LNCAP (cell line): ENCODE measurements around the gene FAHD2A.

Source experiments
- TF ChIP-seq, protein P1 (sequence below): fragments of 450-650 bp; IDR thresholded peaks from 2 replicates; pipeline ENCODE4 v1.5.1; 2017; ENCODE audit warnings: mild to moderate bottlenecking

Gene FAHD2A, protein sequence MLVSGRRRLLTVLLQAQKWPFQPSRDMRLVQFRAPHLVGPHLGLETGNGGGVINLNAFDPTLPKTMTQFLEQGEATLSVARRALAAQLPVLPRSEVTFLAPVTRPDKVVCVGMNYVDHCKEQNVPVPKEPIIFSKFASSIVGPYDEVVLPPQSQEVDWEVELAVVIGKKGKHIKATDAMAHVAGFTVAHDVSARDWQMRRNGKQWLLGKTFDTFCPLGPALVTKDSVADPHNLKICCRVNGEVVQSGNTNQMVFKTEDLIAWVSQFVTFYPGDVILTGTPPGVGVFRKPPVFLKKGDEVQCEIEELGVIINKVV

DNA sequence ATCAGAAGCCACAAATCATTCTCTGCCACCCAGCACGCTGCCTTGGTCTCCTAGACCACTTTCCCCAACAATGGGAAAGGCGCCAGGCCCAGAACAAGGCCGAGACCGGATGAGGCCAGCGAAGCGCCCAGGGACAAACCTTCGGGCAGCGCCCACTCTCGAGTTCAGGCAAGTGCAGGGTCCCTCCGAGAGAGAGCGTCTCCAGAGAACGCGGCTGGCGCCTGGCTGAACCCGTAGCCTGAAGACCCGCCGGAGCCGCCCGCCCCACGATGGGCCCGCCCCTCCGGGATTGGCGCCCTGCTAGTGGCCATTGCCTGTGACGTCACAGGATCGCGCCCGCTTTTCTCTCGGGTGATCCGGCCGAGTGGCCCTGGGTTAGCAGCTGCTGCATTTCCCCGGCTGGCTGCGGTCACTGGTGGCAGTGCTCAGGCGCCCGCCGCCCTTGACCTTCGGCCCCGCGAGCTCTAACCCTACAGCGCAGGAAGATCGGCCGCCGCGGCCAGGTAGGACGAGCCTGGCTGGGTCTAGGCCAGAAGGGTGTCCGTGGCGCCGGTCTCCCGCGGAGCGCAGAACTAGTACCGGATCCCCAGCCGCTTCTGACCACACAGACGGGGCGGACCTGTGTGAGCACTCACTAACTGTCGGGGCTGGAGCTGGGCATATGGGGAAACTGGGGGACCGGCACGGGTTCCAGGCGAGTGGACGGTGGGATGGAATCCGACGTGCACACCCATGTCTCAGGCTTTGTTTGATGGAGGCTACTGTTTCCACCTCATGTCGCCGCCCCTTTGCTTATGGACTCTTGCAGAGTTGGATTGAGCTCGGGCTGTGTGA lies at the start of gene FAHD2A:
FAHD2A (plus strand) TSS at position 339 of the 834 bp plus-strand sequence. CDS start 2,851 bp downstream, outside the sequence.
- TF ChIP-seq, protein P1, sequence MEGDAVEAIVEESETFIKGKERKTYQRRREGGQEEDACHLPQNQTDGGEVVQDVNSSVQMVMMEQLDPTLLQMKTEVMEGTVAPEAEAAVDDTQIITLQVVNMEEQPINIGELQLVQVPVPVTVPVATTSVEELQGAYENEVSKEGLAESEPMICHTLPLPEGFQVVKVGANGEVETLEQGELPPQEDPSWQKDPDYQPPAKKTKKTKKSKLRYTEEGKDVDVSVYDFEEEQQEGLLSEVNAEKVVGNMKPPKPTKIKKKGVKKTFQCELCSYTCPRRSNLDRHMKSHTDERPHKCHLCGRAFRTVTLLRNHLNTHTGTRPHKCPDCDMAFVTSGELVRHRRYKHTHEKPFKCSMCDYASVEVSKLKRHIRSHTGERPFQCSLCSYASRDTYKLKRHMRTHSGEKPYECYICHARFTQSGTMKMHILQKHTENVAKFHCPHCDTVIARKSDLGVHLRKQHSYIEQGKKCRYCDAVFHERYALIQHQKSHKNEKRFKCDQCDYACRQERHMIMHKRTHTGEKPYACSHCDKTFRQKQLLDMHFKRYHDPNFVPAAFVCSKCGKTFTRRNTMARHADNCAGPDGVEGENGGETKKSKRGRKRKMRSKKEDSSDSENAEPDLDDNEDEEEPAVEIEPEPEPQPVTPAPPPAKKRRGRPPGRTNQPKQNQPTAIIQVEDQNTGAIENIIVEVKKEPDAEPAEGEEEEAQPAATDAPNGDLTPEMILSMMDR: no peak

DNA sequence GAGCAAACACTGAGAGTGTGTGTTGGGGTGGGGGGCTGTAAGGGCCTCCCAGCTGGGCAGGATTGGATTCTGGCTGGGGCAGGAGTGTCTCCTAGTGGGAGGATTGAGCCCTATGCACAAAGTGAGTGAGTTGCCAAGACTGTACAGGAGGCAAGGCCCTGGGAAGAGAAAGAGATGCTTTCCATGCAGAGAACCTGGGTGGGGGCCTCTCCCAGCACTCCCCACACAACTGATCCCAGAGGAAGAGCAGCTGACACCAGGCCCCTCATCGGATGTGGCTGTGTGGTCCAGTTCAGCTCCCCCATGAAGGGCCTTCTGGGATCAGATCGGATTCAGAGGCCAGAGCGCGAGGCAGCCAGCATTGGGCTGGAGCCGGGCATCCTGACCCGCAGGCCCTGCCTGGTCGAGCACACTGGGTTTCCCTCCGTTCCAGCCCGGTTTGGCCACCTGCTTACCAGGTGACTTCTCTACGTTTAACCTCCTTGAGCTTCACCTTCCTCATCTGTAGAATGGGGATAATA lies 49.4 kb upstream of the FAHD2A start:
- TF ChIP-seq, protein P1: no peak

DNA sequence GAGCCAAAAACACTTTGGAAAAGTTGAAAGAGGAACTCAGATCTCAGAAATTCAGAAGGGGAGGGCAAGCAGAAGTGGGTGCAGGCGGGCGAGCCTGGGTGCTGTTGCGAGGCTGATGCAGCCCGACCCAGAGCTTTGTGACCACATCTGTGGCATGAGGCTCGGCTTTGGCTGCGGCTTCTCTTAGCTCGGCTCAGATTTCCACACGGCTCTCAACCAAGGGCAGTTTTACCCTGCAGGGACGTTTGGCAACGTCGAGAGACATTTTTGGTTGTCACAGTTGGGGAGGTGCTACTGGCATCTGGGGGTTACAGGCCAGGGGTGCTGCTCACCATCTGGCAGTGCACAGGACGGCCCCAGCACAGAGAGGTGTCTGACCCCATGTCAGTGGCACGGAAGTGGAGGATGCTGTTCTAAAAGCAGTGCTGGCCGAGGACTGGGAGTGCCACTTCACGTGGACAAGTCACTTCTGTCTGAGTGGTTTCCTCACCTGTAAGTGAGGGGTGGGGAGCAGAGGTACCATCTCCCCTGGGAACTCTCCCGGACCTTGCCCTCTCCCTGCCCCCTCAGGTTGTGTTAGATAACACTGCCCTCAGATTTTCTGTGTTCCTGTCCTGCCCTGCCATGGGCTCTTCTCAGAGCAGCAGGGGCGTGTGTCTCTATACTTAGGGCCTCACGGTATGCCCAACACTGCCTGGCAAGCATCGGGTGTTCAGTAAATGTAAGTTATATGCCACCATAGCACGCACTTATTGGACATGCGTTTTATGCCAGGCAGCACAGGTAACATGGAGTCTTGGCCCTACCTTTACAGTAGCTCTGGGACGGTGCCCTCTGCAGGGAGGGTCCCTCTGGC lies 48.7 kb upstream of the FAHD2A start:
- TF ChIP-seq, protein P1: no peak

DNA sequence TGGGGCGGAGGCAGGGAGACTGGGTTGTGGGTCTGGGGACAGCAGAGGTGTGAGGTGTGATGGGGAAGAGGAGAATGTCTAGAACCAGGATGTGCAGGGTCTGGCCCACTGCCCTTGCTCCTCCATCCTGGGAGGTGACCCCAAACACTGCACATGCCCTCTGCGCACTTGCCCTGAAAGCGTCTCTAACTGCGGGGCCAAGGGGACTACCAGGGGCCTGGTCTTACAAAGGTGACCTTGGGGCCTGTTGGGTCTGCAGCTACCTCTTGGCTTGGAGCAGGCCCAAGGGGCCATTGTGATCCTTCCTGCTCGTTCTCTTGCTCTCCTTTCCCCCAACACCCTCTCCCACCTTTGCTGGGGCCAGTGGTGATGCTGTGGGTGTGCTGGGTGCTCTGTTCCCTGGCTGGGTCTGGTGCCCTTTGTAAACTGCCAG lies 48.0 kb upstream of the FAHD2A start:
- TF ChIP-seq, protein P1: no peak

DNA sequence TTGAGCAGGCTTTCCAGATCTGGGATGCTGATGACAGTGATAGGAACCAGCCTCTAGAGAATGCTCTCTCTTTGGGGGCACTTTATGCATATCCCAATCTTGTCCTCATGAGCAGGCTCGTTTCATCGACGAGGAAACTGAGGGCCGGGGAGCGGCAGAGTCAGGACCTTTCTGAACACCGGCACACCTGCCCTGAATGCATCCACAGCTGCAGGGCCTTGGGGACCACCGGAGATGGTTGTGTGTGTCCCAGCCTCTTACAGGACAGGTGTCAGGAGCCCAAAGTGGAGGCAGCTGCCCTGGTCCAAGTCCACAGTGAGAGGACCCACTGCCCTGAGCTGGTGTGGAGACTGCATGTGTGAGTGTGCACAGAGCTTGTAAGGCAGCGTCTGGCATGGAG lies 47.6 kb upstream of the FAHD2A start:
- TF ChIP-seq, protein P1: no peak

DNA sequence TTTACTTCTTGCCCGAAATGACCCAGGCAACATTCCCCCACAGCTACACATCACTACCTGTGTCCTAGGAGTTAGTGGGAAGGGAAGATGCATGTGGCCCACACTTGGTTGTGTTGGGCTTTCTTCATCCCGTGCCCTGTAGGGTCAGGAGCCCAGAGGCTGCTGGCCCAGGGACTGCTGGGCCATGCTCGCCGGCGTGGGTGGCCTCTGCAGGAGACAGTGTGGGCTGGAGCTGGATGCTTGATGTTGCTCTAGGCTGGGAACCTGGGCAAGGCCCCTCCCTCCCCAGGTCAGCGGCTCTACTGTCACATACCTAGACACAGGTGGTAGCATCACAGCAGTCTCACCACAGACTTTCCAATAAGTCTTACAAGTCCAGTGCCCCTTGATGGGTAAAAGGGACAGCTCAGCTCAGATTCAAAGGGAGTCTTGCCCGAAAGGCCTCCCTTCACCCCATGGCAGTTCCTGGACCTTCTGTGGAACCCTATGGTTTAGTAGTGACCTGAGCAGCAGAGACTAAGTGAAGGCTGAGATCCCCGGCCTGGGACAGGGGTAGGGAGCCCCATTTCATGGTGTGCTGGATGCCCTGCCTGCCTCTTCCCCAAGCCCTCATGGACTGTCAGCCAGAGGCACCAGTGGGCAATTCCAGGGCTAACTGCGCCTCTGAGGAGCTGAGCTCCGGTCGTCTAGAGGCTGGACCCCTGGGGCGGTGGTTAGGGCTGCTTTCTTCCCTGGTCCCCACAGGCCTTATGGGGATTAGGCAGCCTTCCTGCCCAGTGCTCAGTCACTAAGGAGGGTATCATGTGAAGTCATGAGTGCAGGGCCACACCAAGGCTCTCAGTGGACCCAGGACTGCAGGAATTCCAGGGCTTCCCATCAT lies 45.4 kb upstream of the FAHD2A start:
- TF ChIP-seq, protein P1: no peak
